Activated CD8-positive, alpha-beta memory T cell treated with anti-CD3 and anti-CD28 coated beads for 1 hour (primary cell): ENCODE data around the gene GPR153.

ENCODE experiments used
- DNase-seq, 2 donors: peaks; one replicate each; pipeline ENCODE4 v3.0.0-alpha.2; 2020; ENCODE audit warnings: low read depth in 1 of 2; ENCODE audit errors: extremely low read depth in 1 of 2

Gene GPR153

GRCh38 chr1:6270401-6270800, 9.5 kb upstream of the GPR153 start:
- DNase-seq: no peak

- no peak for DNase-seq
Measured at GRCh38 chr1:6269720-6270400, 9.0 kb upstream of the GPR153 start.

- no peak for DNase-seq
Measured at GRCh38 chr1:6269296-6269695, 8.4 kb upstream of the GPR153 start.

- DNase-seq: no peak
Measured at GRCh38 chr1:6268415-6268814, 7.5 kb upstream of the GPR153 start.

- DNase-seq: no peak
Measured at GRCh38 chr1:6267686-6268322, 6.9 kb upstream of the GPR153 start.

- DNase-seq: no peak
Measured at GRCh38 chr1:6266641-6267040, 5.7 kb upstream of the GPR153 start.

- no peak for DNase-seq
Measured at GRCh38 chr1:6265151-6265550, 4.3 kb upstream of the GPR153 start.

GRCh38 chr1:6263716-6264115, 2.8 kb upstream of the GPR153 start:
- DNase-seq: no peak

GRCh38 chr1:6262555-6263420, 1.9 kb upstream of the GPR153 start:
- no peak for DNase-seq

GRCh38 chr1:6261615-6261995, 707 bp upstream of the GPR153 start:
- DNase-seq: no peak

- DNase-seq: no peak
Measured at GRCh38 chr1:6260433-6260934, 414 bp downstream of the GPR153 start.

GRCh38 chr1:6259491-6260362, 1.2 kb downstream of the GPR153 start:
- peak; percentile 42 to 61 for DNase-seq

- no peak for DNase-seq
Measured at GRCh38 chr1:6258675-6259074, 2.2 kb downstream of the GPR153 start.

- no peak for DNase-seq
Measured at GRCh38 chr1:6257541-6258069, 3.3 kb downstream of the GPR153 start.

- no peak for DNase-seq
Measured at GRCh38 chr1:6256645-6257044, 4.3 kb downstream of the GPR153 start.

- no peak for DNase-seq
Measured at GRCh38 chr1:6254691-6255090, 6.2 kb downstream of the GPR153 start.

GRCh38 chr1:6253380-6253779, 7.5 kb downstream of the GPR153 start:
- DNase-seq: no peak

- DNase-seq: no peak
Measured at GRCh38 chr1:6252374-6252710, 8.6 kb downstream of the GPR153 start.

GRCh38 chr1:6251681-6252373, 9.1 kb downstream of the GPR153 start:
- no peak for DNase-seq

- no peak for DNase-seq
Measured at GRCh38 chr1:6251233-6251632, 9.7 kb downstream of the GPR153 start.
